Ishikawa (cell line): ENCODE results near the gene PYGL.

ENCODE experiments used
- CEBPB ChIP-seq: IDR thresholded peaks from 2 replicates; pipeline ENCODE4 v1.6.1; 2012
- CREB1 ChIP-seq: IDR thresholded peaks from 2 replicates; pipeline ENCODE4 v1.6.1; 2012; ENCODE audit warnings: low read depth
- EP300 ChIP-seq: IDR thresholded peaks from 2 replicates; pipeline ENCODE4 v1.6.1; 2012; ENCODE audit warnings: borderline replicate concordance
- MAX ChIP-seq: IDR thresholded peaks from 2 replicates; pipeline ENCODE4 v1.6.1; 2012
- RAD21 ChIP-seq: IDR thresholded peaks from 2 replicates; pipeline ENCODE4 v1.6.1; 2012; ENCODE audit warnings: low read depth
- REST ChIP-seq: IDR thresholded peaks from 2 replicates; pipeline ENCODE4 v1.6.1; 2012; ENCODE audit warnings: low read depth, mild to moderate bottlenecking
- TAF1 ChIP-seq: IDR thresholded peaks from 2 replicates; pipeline ENCODE4 v1.6.1; 2012; ENCODE audit warnings: low read depth, mild to moderate bottlenecking
- TEAD4 ChIP-seq: IDR thresholded peaks from 2 replicates; pipeline ENCODE4 v1.6.1; 2012
- ZBTB7A ChIP-seq: IDR thresholded peaks from 2 replicates; pipeline ENCODE4 v1.6.1; 2012; ENCODE audit warnings: low read depth

DNA sequence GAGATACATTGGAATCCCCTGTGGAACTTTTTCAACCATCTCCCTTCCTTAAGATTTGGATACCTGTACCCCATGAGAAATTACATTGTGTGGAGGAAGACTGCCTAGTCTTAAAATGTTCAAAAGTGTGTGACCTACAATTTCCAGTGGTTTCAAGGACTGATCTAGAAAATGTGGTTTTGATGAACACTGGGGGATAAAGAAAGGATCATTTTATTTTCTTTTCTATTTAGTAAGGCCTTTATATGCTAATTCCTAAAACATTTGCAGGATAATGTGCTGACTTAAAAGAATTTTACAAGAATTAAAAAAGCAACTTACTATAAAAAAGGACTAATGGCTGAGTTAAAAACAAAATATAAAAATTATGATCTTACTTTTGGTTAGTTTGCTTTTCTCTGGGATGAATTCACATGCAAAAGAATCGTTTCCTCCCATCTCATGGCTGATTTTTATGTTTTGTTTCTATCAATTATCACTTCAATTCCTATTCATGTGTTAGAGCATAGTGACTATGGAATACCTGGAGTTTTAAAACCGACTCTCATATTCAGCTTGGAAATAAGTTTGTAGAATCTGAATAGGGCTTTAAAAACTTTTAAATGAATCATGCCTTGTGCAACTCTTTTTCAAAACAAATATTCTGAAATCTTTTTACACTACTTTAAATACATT is 39.9 kb upstream of the PYGL start:
- TF ChIP-seq TAF1, result no peak
- no peak for TF ChIP-seq CEBPB
- no peak for TF ChIP-seq TEAD4
- no peak for TF ChIP-seq RAD21
- no peak for TF ChIP-seq CREB1
- no peak for TF ChIP-seq MAX
- TF ChIP-seq REST, result no peak
- no peak for TF ChIP-seq EP300
- TF ChIP-seq ZBTB7A, result no peak
